Epithelial cell of proximal tubule (primary cell): Measurements from ENCODE around the gene MORN1. TPM values are rescaled to one million over a fixed set of nuclear protein-coding genes. Genes with fewer than 3 reads are reported as not detected.
A peak's percentile ranks its signal among the peaks of the same experiment; 100 is the strongest.

Experiments
- DNase-seq: peaks from one replicate; pipeline ENCODE4 v3.0.0-alpha.2; 2011; ENCODE audit warnings: low read depth
- H3K4me3 ChIP-seq: 2 replicates; pipeline ENCODE4 v1.5.1; 2011; ENCODE audit warnings: low read depth, mild to moderate bottlenecking, low read length
- CTCF ChIP-seq: conservative IDR thresholded peaks from 2 replicates; pipeline ENCODE4 v1.5.1; 2012; ENCODE audit warnings: low read depth, mild to moderate bottlenecking, low read length
- total RNA-seq: library from RNA; depleted of rRNA; stranded (reverse); fragments of >200 nt; gene quantifications from 2 replicates; pipeline ENCODE4 v1.2.3, GENCODE V29; 2015

The MORN1 gene
- total RNA-seq, 1 donor from 2014 or later = 8.1 TPM

- no peak overlapping the region for H3K4me3 ChIP-seq
- TF ChIP-seq CTCF = no peak
- no peak for DNase-seq
These were observed 67.8 kb downstream of the MORN1 start for GRCh38 chr1:2323451-2323974.

GRCh38 chr1:2322581-2323211 is 68.7 kb downstream of the MORN1 start:
- TF ChIP-seq CTCF = peak; percentile 0
- H3K4me3 ChIP-seq = peak overlapping the region; percentile 41
- DNase-seq = no peak

GRCh38 chr1:2322065-2322571 is 69.2 kb downstream of the MORN1 start:
- H3K4me3 ChIP-seq = peak overlapping the region; percentile 41
- DNase-seq = peak; percentile 27
- TF ChIP-seq CTCF = peak; percentile 24

- no peak for DNase-seq
- no peak for TF ChIP-seq CTCF
- H3K4me3 ChIP-seq = no peak overlapping the region
These were observed 70.3 kb downstream of the MORN1 start for GRCh38 chr1:2320760-2321667.

GRCh38 chr1:2320006-2320405 is 71.3 kb downstream of the MORN1 start:
- no peak overlapping the region for H3K4me3 ChIP-seq
- TF ChIP-seq CTCF = no peak
- DNase-seq = no peak

- no peak overlapping the region for H3K4me3 ChIP-seq
- DNase-seq = no peak
- TF ChIP-seq CTCF = no peak
These were observed 72.1 kb downstream of the MORN1 start for GRCh38 chr1:2319291-2319690.
